Measurements from ENCODE around the gene C19orf81.

DNA sequence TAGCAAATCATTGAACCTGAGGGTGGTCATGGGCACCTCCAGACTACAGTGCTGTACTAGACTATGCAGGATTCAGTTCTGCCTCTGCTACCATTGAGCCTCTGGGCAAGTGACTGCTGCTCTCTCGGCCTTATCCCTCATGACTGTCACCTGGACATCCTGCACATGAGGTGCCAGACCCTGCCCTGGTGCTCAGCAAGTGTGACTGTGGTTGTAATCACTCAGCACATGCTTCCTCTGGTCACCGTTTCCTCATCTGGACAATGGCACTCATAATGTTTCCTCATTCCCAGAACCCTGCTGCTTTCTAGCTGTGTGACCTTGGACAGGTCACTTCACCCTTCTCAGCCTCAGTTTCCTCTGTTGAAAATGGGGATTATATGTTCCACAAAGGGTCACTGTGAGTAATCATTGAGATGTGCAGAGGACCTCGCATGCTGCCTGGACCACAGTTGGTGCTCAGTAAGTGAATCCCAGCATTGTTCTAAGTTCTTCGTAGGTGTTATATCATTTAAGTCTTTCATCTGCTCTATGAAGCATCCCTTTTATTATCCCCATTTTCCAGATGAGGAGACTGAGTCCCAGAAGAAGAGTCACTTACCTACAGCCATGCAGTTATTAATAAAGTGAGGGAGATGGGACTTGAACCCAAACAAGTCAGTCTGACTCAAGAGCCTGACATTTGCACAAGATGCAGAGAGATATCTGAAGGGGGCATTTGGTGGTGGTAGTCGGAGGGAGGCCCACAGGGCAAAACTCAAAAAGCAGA lies 12.7 kb upstream of the C19orf81 start:
- TF ChIP-seq UBTF (IDR thresholded peaks at IDR 0.05; ENCODE audit: borderline replicate concordance in 1 of 2, low read depth in 2 of 2, low read length in 2 of 2) (no peak), HDAC6 (IDR thresholded peaks at IDR 0.05; ENCODE audit: low read depth, low read length) (no peak)
- TF ChIP-seq, protein P1, sequence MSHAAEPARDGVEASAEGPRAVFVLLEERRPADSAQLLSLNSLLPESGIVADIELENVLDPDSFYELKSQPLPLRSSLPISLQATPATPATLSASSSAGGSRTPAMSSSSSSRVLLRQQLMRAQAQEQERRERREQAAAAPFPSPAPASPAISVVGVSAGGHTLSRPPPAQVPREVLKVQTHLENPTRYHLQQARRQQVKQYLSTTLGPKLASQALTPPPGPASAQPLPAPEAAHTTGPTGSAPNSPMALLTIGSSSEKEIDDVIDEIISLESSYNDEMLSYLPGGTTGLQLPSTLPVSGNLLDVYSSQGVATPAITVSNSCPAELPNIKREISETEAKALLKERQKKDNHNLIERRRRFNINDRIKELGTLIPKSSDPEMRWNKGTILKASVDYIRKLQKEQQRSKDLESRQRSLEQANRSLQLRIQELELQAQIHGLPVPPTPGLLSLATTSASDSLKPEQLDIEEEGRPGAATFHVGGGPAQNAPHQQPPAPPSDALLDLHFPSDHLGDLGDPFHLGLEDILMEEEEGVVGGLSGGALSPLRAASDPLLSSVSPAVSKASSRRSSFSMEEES (CRISPR knock-in tag; IDR thresholded peaks at IDR 0.05) = no peak

Measured in K562 (cell line).